Measurements from ENCODE around the gene HSBP1. TPM values are rescaled to one million over a fixed set of nuclear protein-coding genes. Genes with fewer than 3 reads are reported as not detected.

The HSBP1 gene
- total and polyA plus RNA-seq, 2 of the 13 experiments (the other 11 are each of a cell fraction or from before 2014, with no cell fraction given) = 249 to 292 TPM

DNA sequence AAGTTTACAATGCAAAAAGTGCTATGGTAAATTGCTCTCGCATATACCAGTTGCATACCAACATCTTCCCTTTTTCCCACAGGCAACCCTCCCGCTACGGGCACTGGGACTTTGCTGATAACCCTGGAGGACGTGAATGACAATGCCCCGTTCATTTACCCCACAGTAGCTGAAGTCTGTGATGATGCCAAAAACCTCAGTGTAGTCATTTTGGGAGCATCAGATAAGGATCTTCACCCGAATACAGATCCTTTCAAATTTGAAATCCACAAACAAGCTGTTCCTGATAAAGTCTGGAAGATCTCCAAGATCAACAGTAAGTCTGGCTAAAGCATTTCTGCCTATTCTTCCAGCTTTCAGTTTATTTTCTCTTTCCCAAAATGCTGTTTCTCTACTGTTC is 27.9 kb upstream of the HSBP1 start:
- no peaks in the 10 kb centered on the region for H3K9me3 ChIP-seq (ENCODE audit: low read length)
- no peak overlapping the region for H3K4me3 ChIP-seq (replicated peaks in 1 of 3; ENCODE audit: insufficient read depth in 1 of 3, low read depth in 2 of 3, low read length in 3 of 3)
- H4K20me1 ChIP-seq (ENCODE audit: insufficient read depth, low read length) = no peaks in the 10 kb centered on the region
- BruUV-seq (replicated peaks) = no TSS peak
- H3K36me3 ChIP-seq (replicated peaks in 1 of 2; ENCODE audit: control insufficient read depth in 1 of 2, insufficient read depth in 2 of 2, low read length in 2 of 2) = no peaks in the 10 kb centered on the region
- H3K27ac ChIP-seq (ENCODE audit: extremely low read length, insufficient read depth, low read length) = no peak overlapping the region
- CTCF ChIA-PET (ENCODE audit: low intra/inter-chr PET ratio, low total read pairs) = no interaction called here
- TF ChIP-seq RFX1 (IDR thresholded peaks at IDR 0.05) (no peak), ZBTB49 (CRISPR knock-in tag; IDR thresholded peaks at IDR 0.05; ENCODE audit: borderline replicate concordance) (no peak), AGO1 (IDR thresholded peaks at IDR 0.05; ENCODE audit: low read depth, low read length, poor library complexity, severe bottlenecking) (no peak), ELF4 (CRISPR knock-in tag; IDR thresholded peaks at IDR 0.05; ENCODE audit: borderline replicate concordance) (no peak), FIP1L1 (IDR thresholded peaks at IDR 0.05; ENCODE audit: borderline replicate concordance, insufficient read depth, low read depth, low read length) (no peak)
- intact Hi-C loops (cut with micrococcal nuclease; ENCODE audit: unreplicated experiment) (no loop called here), in situ Hi-C loops (cut with HindIII; ENCODE audit: extremely low pct_ligation_motif_present, low pct_unique_long_range_greater_than_20kb) (no loop called here)
- no peak for ATAC-seq
- DNase-seq (ENCODE audit: low spot score) = no peak
- H3K4me2 ChIP-seq (ENCODE audit: low read depth, low read length) = no peak overlapping the region
- H3K9ac ChIP-seq (ENCODE audit: insufficient read depth, low read depth, low read length) = no peak overlapping the region
- no peaks in the 10 kb centered on the region for H3K79me2 ChIP-seq (ENCODE audit: insufficient read depth, low read length)
- 3% methylated on average over 6 of the region's 6 CpGs for WGBS (ENCODE audit: low lambda C conversion rate)
- POLR2A ChIA-PET = no interaction called here
- no peak for FAIRE-seq
- no peaks in the 10 kb centered on the region for H3K4me1 ChIP-seq (ENCODE audit: insufficient read depth, low read length)
- H3K27me3 ChIP-seq (ENCODE audit: control insufficient read depth in 1 of 2, insufficient read depth in 2 of 2, low read length in 2 of 2) = peaks cover 0 to 29% of the 10 kb centered on the region in 2 experiments
- H2AFZ ChIP-seq (ENCODE audit: low read length) = no peak overlapping the region

DNA sequence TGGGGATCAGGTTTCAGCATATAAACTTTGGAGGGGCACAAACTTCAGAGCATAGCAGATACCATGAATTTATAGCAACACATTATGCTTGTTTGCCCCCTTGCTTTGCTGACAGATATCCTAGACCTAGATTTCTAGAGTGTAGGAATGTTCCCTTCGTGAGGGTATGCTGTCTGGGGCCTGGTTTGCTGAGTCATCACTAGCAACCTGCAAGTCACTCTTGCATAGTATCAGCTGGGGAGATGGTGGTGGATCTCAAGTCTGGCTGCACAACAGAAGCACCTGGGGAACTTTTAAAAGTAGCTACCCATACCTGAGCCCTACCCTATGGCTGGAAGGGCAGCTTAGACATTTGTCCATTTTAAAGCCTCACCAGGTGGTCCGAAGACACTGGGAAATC is 22.3 kb upstream of the HSBP1 start:
- TF ChIP-seq MAFF (IDR thresholded peaks at IDR 0.05; ENCODE audit: low read depth, low read length) (peak; percentile 89), HDAC6 (IDR thresholded peaks at IDR 0.05; ENCODE audit: low read depth, low read length) (no peak), MAFK (conservative IDR thresholded peaks at IDR 0.05 in 1 of 2, IDR thresholded peaks at IDR 0.05 in 1 of 2; ENCODE audit: low read length in 2 of 2) (peak; percentile 89 to 93), NFE2L2 (IDR thresholded peaks at IDR 0.05; ENCODE audit: low read length) (0 out of 2 replicates have a peak, but pooled peaks have one; percentile 36)
- POLR2A ChIA-PET = no interaction called here
- no peak overlapping the region for H2AFZ ChIP-seq (ENCODE audit: low read length)
- no peaks in the 10 kb centered on the region for H3K36me3 ChIP-seq (replicated peaks in 1 of 2; ENCODE audit: control insufficient read depth in 1 of 2, insufficient read depth in 2 of 2, low read length in 2 of 2)
- H3K27ac ChIP-seq (ENCODE audit: extremely low read length, insufficient read depth, low read length) = no peak overlapping the region
- BruUV-seq (replicated peaks) = no TSS peak
- H3K79me2 ChIP-seq (ENCODE audit: insufficient read depth, low read length) = no peaks in the 10 kb centered on the region
- no peaks in the 10 kb centered on the region for H3K4me1 ChIP-seq (ENCODE audit: insufficient read depth, low read length)
- H3K9me3 ChIP-seq (ENCODE audit: low read length) = no peaks in the 10 kb centered on the region
- intact Hi-C loops (cut with micrococcal nuclease; ENCODE audit: unreplicated experiment) = no loop called here
- no peak overlapping the region for H3K9ac ChIP-seq (ENCODE audit: insufficient read depth, low read depth, low read length)
- no peak overlapping the region for H3K4me3 ChIP-seq (replicated peaks in 1 of 3; ENCODE audit: insufficient read depth in 1 of 3, low read depth in 2 of 3, low read length in 3 of 3)
- DNase-seq (ENCODE audit: low spot score) = no peak
- in situ Hi-C loops (cut with HindIII; ENCODE audit: extremely low pct_ligation_motif_present, low pct_unique_long_range_greater_than_20kb) = no loop called here
- H3K27me3 ChIP-seq (ENCODE audit: control insufficient read depth in 1 of 2, insufficient read depth in 2 of 2, low read length in 2 of 2) = peaks cover 0 to 22% of the 10 kb centered on the region in 2 experiments; a peak in 1 of 5 replicates
- H3K4me2 ChIP-seq (ENCODE audit: low read depth, low read length) = no peak overlapping the region
- H4K20me1 ChIP-seq (ENCODE audit: insufficient read depth, low read length) = no peaks in the 10 kb centered on the region
- FAIRE-seq = no peak
- 25% methylated on average over 2 of the region's 2 CpGs for WGBS (ENCODE audit: low lambda C conversion rate)
- CTCF ChIA-PET (ENCODE audit: low intra/inter-chr PET ratio, low total read pairs) = no interaction called here
- no peak for ATAC-seq
